ENCODE measurements around the gene CFAP221.

Gene CFAP221

DNA sequence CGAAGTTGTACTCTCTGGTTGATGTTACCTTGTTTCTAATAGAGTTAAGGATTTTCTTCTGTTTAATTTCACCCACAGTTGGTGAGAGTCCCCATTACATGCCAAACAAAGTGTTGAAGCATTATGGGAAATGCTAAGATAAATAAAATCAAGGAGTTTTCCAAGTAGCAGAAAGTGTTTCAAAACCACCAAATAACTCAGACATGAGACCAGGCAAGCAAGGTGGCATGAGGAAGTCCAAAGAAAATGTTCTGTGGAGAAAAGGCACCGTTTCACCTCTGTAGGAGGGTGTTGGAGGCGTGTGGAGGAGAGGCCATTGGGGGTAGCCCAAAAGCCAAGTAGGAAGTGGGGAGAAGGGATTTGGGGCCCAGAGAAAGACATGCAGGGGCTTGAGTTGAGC, 8.7 kb downstream of the CFAP221 start:
- DNase-seq (ENCODE audit: low read depth) = no peak
- H3K4me3 ChIP-seq (ENCODE audit: control insufficient read depth, low read depth, low read length) = no peak overlapping the region
- TF ChIP-seq, protein P1, sequence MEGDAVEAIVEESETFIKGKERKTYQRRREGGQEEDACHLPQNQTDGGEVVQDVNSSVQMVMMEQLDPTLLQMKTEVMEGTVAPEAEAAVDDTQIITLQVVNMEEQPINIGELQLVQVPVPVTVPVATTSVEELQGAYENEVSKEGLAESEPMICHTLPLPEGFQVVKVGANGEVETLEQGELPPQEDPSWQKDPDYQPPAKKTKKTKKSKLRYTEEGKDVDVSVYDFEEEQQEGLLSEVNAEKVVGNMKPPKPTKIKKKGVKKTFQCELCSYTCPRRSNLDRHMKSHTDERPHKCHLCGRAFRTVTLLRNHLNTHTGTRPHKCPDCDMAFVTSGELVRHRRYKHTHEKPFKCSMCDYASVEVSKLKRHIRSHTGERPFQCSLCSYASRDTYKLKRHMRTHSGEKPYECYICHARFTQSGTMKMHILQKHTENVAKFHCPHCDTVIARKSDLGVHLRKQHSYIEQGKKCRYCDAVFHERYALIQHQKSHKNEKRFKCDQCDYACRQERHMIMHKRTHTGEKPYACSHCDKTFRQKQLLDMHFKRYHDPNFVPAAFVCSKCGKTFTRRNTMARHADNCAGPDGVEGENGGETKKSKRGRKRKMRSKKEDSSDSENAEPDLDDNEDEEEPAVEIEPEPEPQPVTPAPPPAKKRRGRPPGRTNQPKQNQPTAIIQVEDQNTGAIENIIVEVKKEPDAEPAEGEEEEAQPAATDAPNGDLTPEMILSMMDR (IDR thresholded peaks at IDR 0.05; ENCODE audit: control insufficient read depth, insufficient read depth, low read depth, low read length, missing control alignments) = no peak

DNA sequence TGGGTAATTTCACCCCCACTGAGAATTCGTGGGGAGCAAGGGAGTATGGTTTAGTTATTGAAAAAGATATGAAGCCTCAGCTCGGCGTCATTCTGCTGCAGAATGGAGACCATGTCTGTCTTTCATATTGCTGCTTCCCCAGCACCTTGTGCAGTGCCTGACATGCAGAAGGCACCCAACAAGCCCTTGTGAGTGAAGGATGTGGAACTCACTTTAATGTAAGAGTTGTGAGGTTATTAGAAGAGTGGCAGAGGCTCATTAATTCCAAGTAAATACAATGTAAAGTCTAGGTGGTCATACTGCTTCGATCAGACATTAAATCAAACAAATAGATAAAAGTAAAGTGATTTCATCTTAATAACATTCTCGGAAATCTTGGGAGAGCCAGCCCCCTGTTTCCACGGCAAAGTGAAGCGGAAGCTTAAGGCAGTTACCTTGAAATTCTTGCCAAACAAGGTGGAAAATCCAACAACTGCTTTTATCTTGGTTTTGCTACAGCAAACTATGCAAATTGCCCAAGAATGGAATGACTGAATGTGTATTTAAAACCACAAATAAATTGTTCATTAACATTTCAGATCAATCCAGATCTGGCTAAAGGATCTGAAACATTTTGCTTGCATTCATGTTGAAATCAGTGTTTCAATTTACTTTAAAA, 9.6 kb downstream of the CFAP221 start:
- no peak for DNase-seq (ENCODE audit: low read depth)
- no peak overlapping the region for H3K4me3 ChIP-seq (ENCODE audit: control insufficient read depth, low read depth, low read length)
- TF ChIP-seq, protein P1 (IDR thresholded peaks at IDR 0.05; ENCODE audit: control insufficient read depth, insufficient read depth, low read depth, low read length, missing control alignments) = no peak

DNA sequence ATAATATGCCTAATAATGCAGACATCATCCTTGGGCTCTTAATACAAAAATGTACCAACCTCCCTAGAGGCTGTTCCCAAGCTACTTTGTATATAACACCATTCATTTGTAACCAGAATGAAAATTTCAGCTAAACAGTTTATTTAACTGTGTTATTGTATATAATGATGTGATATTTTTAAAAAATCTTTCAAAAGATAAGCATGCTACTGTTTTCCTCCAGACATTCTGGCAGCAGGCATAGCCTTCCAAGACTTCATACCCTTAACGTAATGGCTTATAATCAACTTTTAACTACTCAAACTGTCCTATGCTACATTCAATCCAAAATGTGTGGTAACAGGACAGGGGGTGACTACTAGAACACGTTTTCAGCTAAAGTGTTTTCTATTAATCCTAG, 21.2 kb downstream of the CFAP221 start:
- no peak overlapping the region for H3K4me3 ChIP-seq (ENCODE audit: control insufficient read depth, low read depth, low read length)
- TF ChIP-seq, protein P1 (IDR thresholded peaks at IDR 0.05; ENCODE audit: control insufficient read depth, insufficient read depth, low read depth, low read length, missing control alignments) = no peak
- no peak for DNase-seq (ENCODE audit: low read depth)

DNA sequence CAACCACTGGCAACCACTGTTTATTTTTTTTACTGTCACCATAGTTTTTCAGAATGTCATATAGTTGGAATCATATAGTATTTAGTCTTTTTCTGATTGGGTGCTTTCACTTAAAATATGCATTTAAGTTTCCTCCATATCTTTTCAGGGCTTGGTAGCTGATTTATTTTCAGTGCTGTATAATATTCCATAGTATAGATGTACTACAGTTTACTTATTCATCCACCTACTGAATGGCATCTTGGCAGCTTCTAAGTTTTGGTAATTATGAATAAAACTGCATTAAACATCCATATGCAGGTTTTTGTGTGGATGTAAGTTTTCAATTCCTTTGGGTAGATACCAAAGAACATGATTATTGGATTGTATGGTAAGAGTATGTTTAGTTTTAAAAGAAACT, 23.0 kb downstream of the CFAP221 start:
- DNase-seq (ENCODE audit: low read depth) = no peak

DNA sequence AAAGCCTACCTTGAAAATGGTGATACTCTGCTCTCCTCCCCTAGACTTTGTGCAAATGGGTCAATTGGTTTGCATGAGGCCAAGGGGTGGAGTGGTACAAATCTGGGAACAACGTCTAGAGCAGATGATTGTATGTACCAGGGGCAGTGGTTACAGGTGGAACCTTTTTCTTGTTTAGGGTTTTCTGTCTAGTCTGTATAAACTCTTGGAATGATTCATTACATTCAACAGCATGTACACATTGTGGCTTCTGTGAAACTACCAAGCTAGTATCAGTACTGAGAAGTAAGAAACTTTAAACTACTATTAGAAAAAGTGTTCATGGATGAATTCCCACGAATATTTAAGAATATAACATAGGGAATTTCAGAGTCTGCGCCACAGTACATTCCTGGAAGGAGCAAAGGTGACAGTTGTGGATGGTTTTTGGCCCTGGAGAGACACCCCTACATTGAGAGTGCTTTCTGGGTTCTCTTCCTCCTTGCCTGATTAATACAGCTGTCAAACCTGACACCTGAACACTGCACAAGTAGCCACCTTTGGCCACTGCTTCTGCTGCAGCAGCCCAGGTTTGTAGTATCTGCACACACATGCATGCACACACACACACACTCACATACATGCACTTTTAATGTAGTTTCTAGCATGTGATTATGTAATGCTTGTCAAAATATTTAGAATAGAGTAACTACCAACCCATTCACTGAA, 30.0 kb downstream of the CFAP221 start:
- DNase-seq (ENCODE audit: low read depth) = no peak
- no peak overlapping the region for H3K4me3 ChIP-seq (ENCODE audit: control insufficient read depth, low read depth, low read length)
- TF ChIP-seq, protein P1 (IDR thresholded peaks at IDR 0.05; ENCODE audit: control insufficient read depth, insufficient read depth, low read depth, low read length, missing control alignments) = no peak

More for the DNA sequence above, 23.0 kb downstream of the CFAP221 start:
- TF ChIP-seq, protein P1 (IDR thresholded peaks at IDR 0.05; ENCODE audit: control insufficient read depth, insufficient read depth, low read depth, low read length, missing control alignments) = no peak
- no peak overlapping the region for H3K4me3 ChIP-seq (ENCODE audit: control insufficient read depth, low read depth, low read length)

DNA sequence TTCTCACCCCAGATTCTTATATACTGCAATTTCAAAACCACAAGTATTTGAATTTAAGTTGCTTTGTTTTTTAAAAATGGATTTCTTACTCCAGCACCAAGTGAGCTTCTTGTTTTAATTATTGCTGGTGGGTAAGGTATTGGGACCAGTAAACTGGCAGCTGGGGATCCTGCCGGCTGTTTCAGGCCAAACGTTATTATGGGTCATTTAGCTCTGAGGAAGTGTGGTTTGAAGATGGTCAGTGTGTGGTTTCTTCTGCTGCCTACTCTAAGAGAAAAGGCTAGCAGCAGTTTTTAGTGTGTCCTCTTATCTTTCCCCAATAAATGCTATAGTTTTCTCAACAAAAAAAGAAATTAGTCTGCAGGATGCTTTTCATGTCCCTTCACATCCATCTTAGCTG, 30.6 kb downstream of the CFAP221 start:
- TF ChIP-seq, protein P1 (IDR thresholded peaks at IDR 0.05; ENCODE audit: control insufficient read depth, insufficient read depth, low read depth, low read length, missing control alignments) = no peak
- DNase-seq (ENCODE audit: low read depth) = no peak
- no peak overlapping the region for H3K4me3 ChIP-seq (ENCODE audit: control insufficient read depth, low read depth, low read length)

Measured in AG09309 (cell line).